ENCODE data around the gene SRC.

The SRC gene

DNA sequence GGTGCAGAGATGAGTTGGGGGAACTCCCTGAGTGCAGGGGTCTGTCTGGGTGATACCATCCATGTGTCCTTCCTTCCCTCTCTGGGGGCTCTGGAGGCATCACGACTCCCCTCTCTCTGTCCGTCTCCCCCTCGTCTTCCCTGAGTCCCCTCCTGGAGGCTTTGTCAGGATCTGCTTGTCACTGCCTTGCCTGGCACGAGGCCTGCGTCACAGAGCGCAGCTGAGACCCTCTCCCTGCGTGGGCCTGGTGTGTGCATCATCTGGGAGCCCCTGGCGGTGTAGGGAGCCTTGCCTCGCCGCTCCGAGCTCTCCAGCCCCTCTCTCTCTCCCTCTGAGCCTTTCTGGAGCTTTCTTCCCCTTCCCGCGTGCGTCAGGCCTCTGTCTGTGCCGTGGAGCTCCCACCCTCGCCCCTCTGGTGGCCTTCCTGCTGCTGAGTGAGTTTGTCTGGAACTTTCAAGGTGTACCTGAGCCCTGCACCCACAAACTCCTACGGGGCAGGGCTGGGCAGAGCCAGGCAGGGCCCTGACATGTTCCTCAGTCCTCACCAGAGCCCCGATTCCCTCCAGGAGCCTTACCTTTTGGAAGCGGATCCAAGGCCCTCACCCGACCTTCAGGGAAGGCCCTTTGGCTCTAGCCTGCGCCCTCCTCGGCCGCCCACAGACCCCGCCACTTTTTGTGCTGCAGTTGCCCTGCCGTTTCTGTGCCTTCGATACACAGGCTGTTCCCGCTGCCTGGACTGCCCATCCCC, 70.3 kb downstream of the SRC start:
- no peak for DNase-seq (ENCODE audit: low read depth)
- TF ChIP-seq, protein P1, sequence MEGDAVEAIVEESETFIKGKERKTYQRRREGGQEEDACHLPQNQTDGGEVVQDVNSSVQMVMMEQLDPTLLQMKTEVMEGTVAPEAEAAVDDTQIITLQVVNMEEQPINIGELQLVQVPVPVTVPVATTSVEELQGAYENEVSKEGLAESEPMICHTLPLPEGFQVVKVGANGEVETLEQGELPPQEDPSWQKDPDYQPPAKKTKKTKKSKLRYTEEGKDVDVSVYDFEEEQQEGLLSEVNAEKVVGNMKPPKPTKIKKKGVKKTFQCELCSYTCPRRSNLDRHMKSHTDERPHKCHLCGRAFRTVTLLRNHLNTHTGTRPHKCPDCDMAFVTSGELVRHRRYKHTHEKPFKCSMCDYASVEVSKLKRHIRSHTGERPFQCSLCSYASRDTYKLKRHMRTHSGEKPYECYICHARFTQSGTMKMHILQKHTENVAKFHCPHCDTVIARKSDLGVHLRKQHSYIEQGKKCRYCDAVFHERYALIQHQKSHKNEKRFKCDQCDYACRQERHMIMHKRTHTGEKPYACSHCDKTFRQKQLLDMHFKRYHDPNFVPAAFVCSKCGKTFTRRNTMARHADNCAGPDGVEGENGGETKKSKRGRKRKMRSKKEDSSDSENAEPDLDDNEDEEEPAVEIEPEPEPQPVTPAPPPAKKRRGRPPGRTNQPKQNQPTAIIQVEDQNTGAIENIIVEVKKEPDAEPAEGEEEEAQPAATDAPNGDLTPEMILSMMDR (IDR thresholded peaks at IDR 0.05; ENCODE audit: control insufficient read depth, insufficient read depth, low read depth, low read length, missing control alignments) = no peak
- H3K4me3 ChIP-seq (ENCODE audit: control insufficient read depth, low read depth, low read length) = no peak overlapping the region

DNA sequence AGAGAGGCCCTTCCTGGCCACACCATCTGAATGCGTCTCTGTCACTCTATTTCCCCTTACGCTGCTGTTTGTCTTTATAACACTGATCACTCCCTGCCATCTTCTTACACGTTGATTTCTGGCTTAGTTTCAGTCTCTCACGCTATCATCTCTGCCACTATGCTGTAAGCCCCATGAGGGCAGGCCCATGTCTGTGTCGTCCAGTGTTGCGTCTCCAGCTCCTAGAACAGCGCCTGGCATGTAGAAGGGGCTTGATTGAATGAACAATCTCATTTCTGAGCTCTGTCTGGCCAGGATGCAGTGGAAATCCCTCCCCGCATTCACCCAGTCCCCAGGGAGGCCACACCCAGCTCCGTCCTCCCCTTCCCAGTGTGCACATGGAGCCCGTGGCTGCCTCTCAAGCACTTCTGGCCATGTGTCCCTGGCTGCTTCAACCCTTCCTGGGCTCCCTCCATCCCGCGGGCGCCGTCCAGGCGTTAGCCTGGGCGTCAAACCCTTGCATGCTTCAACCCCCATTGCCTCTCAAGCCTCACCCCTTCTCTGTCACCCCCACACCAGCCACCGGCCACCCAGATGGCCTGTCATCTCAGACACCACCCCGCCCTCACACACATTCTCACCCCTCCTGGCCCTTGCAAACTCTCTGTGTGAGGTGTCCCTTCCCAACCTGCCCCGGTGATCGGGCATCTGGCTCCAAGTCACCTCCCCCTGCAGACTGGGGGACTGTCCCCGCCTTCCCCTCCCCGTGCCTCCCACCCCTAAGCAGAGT, 71.1 kb downstream of the SRC start:
- TF ChIP-seq, protein P1 (IDR thresholded peaks at IDR 0.05; ENCODE audit: control insufficient read depth, insufficient read depth, low read depth, low read length, missing control alignments) = no peak
- no peak for DNase-seq (ENCODE audit: low read depth)
- H3K4me3 ChIP-seq (ENCODE audit: control insufficient read depth, low read depth, low read length) = no peak overlapping the region

DNA sequence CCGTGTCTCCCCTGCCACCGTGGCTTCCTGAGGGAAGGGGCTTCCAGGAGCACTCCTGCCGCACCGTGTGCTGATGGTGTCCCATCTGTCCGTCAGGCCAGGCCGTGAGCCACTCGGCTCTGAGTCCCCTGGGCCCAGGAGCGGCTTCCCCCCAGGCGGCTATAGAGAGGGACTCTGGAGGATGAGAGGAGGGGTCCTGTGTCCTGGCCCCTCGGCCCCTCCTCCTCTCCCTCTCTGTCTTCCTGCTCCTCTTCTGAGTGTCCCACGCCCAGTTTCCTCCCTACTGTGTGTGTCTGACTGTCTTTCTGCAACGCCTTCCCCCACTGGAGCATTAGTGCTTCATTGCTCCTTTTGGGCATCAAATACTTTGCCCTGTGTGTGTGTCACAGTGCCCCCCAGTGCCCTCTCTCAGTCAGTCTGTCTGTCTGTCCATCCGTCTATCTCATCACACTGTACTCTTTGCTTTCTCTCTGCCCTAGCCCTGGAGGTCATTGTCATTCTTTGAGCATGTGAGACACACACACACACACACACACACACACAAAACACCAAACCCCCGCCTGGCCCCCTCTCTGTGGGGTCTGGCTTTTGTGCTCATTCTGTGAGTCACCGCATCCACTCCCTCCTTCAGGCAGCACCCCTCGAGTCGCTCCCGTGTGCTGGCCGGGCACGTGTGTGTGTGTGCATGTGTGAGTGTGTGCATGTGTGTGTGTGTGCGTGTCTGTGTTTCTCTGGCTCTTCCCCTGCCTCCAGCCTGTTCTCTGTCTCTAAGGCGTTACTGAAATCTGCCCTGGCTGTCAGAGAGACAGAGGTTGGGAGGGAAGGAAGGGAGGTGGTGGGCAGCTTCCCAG, 71.9 kb downstream of the SRC start:
- no peak for DNase-seq (ENCODE audit: low read depth)
- TF ChIP-seq, protein P1 (IDR thresholded peaks at IDR 0.05; ENCODE audit: control insufficient read depth, insufficient read depth, low read depth, low read length, missing control alignments) = peak; percentile 3
- H3K4me3 ChIP-seq (ENCODE audit: control insufficient read depth, low read depth, low read length) = no peak overlapping the region

DNA sequence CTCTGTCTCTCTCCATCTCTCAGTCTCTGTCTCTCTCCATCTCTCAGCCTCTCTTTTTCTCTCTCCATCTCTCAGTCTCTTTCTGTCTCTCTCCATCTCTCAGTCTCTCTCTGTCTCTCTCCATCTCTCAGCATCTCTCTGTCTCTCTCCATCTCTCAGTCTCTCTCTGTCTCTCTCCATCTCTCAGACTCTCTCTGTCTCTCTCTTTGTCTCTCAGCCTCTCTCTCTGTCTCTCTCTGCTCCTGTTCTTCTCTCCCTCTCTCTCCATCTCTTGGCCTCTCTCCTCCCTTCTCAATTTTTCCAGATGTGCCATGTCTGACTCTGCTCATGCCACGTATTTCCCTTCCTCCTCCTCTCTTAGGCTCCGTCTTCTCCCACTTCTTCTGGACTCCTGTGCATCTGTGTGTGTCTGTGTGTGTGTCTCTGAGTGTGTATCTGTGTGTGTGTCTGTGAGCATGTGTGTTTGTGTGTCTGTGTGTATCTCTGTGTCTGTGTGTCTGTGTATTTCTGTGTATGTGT, 72.7 kb downstream of the SRC start:
- DNase-seq (ENCODE audit: low read depth) = no peak
- no peak overlapping the region for H3K4me3 ChIP-seq (ENCODE audit: control insufficient read depth, low read depth, low read length)
- TF ChIP-seq, protein P1 (IDR thresholded peaks at IDR 0.05; ENCODE audit: control insufficient read depth, insufficient read depth, low read depth, low read length, missing control alignments) = no peak

DNA sequence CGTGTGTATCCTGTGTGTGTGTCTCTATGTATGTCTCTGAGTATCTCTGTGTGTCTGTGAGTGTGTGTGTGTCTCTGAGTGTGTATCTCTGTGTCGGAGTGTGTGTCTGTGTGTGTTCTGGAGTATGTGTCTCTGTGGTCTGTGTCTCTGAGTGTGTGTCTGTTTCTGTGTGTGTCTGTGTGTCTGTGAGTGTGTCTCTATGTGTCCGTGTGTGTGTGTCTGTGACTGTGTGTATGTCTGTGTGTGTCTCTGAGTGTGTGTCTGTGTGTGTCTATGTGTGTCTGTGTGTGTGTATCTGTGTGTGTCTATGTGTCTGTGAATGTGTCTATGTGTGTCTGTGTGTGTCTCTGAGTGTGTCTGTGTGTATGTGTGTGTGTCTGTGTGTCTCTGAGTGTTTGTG, 73.4 kb downstream of the SRC start:
- DNase-seq (ENCODE audit: low read depth) = no peak
- TF ChIP-seq, protein P1 (IDR thresholded peaks at IDR 0.05; ENCODE audit: control insufficient read depth, insufficient read depth, low read depth, low read length, missing control alignments) = no peak
- H3K4me3 ChIP-seq (ENCODE audit: control insufficient read depth, low read depth, low read length) = no peak overlapping the region

All from AG09309 (cell line).